Neuronal stem cell (in vitro differentiated cells): ENCODE data around the gene LRRC4B.

Source experiments
- DNase-seq: peaks from one replicate; pipeline ENCODE4 v3.0.0-alpha.2; 2013; ENCODE audit warnings: low spot score
- H2AFZ ChIP-seq: one replicate; pipeline ENCODE4 v1.6.1; 2013; ENCODE audit warnings: mild to moderate bottlenecking, low read length, inconsistent platforms
- H2AK5ac ChIP-seq: 2 replicates; pipeline ENCODE4 v1.6.1; 2013; ENCODE audit warnings: low read depth, mild to moderate bottlenecking, inconsistent platforms, low read length, moderate library complexity, mixed read lengths
- H2BK120ac ChIP-seq: 2 replicates; pipeline ENCODE4 v1.6.1; 2013; ENCODE audit warnings: low read depth, mild to moderate bottlenecking, inconsistent platforms, low read length, moderate library complexity, mixed read lengths
- H2BK12ac ChIP-seq: one replicate; pipeline ENCODE4 v1.6.1; 2013; ENCODE audit warnings: low read length, inconsistent platforms
- H2BK15ac ChIP-seq: 2 replicates; pipeline ENCODE4 v1.6.1; 2013; ENCODE audit warnings: mild to moderate bottlenecking, low read length, inconsistent platforms, mixed read lengths
- H2BK5ac ChIP-seq: one replicate; pipeline ENCODE4 v1.6.1; 2013; ENCODE audit warnings: inconsistent platforms, mild to moderate bottlenecking, low read length, moderate library complexity
- H3K14ac ChIP-seq: one replicate; pipeline ENCODE4 v1.6.1; 2013; ENCODE audit warnings: low read length, inconsistent platforms
- H3K18ac ChIP-seq: 2 replicates; pipeline ENCODE4 v1.6.1; 2013; ENCODE audit warnings: low read length, inconsistent platforms
- H3K23ac ChIP-seq: 2 replicates; pipeline ENCODE4 v1.6.1; 2013; ENCODE audit warnings: low read depth, mild to moderate bottlenecking, mixed read lengths, low read length, inconsistent platforms; ENCODE audit not compliant: poor library complexity
- H3K27ac ChIP-seq: replicated peaks from 3 replicates; pipeline ENCODE4 v1.5.1; 2013; ENCODE audit warnings: low read length, inconsistent platforms
- H3K27me3 ChIP-seq, 3 experiments: 2 replicates each; pipeline ENCODE4 v1.6.1; 2013; ENCODE audit warnings: low read length in 3 of 3, mild to moderate bottlenecking in 2 of 3, inconsistent platforms in 1 of 3, low read depth in 1 of 3, mixed read lengths in 1 of 3, moderate library complexity in 1 of 3; ENCODE audit not compliant: control insufficient read depth in 3 of 3, insufficient read depth in 3 of 3
- H3K36me3 ChIP-seq, 2 donors: replicated peaks in 1 of 2; 2 replicates each; pipeline ENCODE4 v1.6.1; 2013; ENCODE audit warnings: low read length in 2 of 2; ENCODE audit not compliant: control insufficient read depth in 2 of 2, insufficient read depth in 2 of 2
- H3K4ac ChIP-seq: 2 replicates; pipeline ENCODE4 v1.6.1; 2013; ENCODE audit warnings: inconsistent platforms, mild to moderate bottlenecking, low read length, moderate library complexity
- H3K4me1 ChIP-seq, 2 donors: 1 replicate in 1 of 2; 2 replicates in 1 of 2; pipeline ENCODE4 v1.6.1; 2013; ENCODE audit warnings: low read length in 2 of 2, low read depth in 1 of 2; ENCODE audit not compliant: control insufficient read depth in 2 of 2, insufficient read depth in 1 of 2
- H3K4me2 ChIP-seq: one replicate; pipeline ENCODE4 v1.6.1; 2013; ENCODE audit warnings: mild to moderate bottlenecking, low read length, inconsistent platforms; ENCODE audit not compliant: insufficient read depth, poor library complexity, severe bottlenecking
- H3K4me3 ChIP-seq, 2 donors: 2 replicates each; pipeline ENCODE4 v1.5.1; 2013; ENCODE audit warnings: low read length in 2 of 2, mild to moderate bottlenecking in 2 of 2, inconsistent platforms in 1 of 2, moderate library complexity in 1 of 2
- H3K79me1 ChIP-seq: one replicate; pipeline ENCODE4 v1.6.1; 2013; ENCODE audit warnings: low read depth, mild to moderate bottlenecking, inconsistent platforms, low read length, moderate library complexity
- H3K9ac ChIP-seq: one replicate; pipeline ENCODE4 v1.6.1; 2013; ENCODE audit warnings: mild to moderate bottlenecking, low read depth, low read length, inconsistent platforms; ENCODE audit not compliant: poor library complexity
- H3K9me3 ChIP-seq, 2 donors: replicated peaks in 1 of 2; 2 replicates each; pipeline versions ENCODE3 to v1.6.1; 2013; ENCODE audit warnings: low read length in 2 of 2, mild to moderate bottlenecking in 2 of 2, inconsistent platforms in 1 of 2, low read depth in 1 of 2, mixed read lengths in 1 of 2, moderate library complexity in 1 of 2; ENCODE audit not compliant: control insufficient read depth in 2 of 2, insufficient read depth in 1 of 2
- H4K8ac ChIP-seq: one replicate; pipeline ENCODE4 v1.6.1; 2013; ENCODE audit warnings: low read depth, mild to moderate bottlenecking, inconsistent platforms, low read length, moderate library complexity
- H4K91ac ChIP-seq: one replicate; pipeline ENCODE4 v1.6.1; 2013; ENCODE audit warnings: low read length, low read depth, mild to moderate bottlenecking, inconsistent platforms; ENCODE audit not compliant: poor library complexity
- WGBS, 2 donors: extraction: QIAGEN DNeasy Blood & Tissue Kit; methylation state at CpG; one replicate each; pipeline ENCODE4 v1.1.7; 2013; ENCODE audit warnings: missing lambda C conversion rate in 2 of 2, mixed read lengths in 1 of 2; ENCODE audit not compliant: insufficient read length in 2 of 2, insufficient replicate concordance in 1 of 2; ENCODE audit errors: extremely low coverage in 2 of 2; 5-methylcytosine and 5-hydroxymethylcytosine counted together

The LRRC4B gene

DNA sequence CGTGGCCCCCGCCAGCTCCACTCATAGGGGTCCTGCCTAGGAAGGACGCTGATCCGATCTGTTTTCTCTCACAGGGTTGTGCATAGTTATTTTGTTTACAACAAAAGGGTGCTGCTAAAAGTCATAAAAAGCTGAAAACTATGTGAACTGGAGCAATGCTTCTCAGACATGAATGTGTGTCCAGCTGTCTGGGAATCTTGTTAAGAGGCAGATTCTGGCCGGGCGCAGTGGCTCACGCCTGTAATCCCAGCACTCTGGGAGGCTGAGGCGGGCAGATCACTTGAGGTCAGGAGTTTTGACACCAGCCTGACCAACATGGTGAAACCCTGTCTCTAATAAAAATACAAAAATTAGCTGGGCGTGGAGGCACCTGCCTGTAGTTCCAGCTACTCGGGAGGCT is 8.6 kb downstream of the LRRC4B start:
- H3K18ac ChIP-seq: no peak overlapping the region
- no peak overlapping the region for H3K23ac ChIP-seq
- no peak overlapping the region for H3K4ac ChIP-seq
- H3K79me1 ChIP-seq: peaks cover 24% of the 10 kb centered on the region
- no peak overlapping the region for H3K14ac ChIP-seq
- H3K4me1 ChIP-seq: peaks cover 31 to 37% of the 10 kb centered on the region in 2 donors
- H3K36me3 ChIP-seq: peaks cover 13 to 46% of the 10 kb centered on the region in 2 donors
- no peak overlapping the region for H2BK15ac ChIP-seq
- H2AK5ac ChIP-seq: no peak overlapping the region
- no peak overlapping the region for H4K8ac ChIP-seq
- H3K27me3 ChIP-seq: no peaks in the 10 kb centered on the region
- no peak overlapping the region for H2BK12ac ChIP-seq
- no CpG with 5 or more reads among the region's 10 CpGs for WGBS, 2 donors
- no peak overlapping the region for H2BK120ac ChIP-seq
- no peak for DNase-seq
- H3K9ac ChIP-seq: no peak overlapping the region
- no peak overlapping the region for H3K4me3 ChIP-seq
- no peaks in the 10 kb centered on the region for H3K9me3 ChIP-seq
- no peak overlapping the region for H3K4me2 ChIP-seq
- no peak overlapping the region for H3K27ac ChIP-seq
- H2BK5ac ChIP-seq: no peak overlapping the region
- no peak overlapping the region for H2AFZ ChIP-seq
- no peak overlapping the region for H4K91ac ChIP-seq

GRCh38 chr19:50558449-50558848 is 9.8 kb downstream of the LRRC4B start:
- no peak overlapping the region for H2BK120ac ChIP-seq
- DNase-seq: no peak
- peaks cover 10 to 37% of the 10 kb centered on the region in 2 donors for H3K36me3 ChIP-seq
- no peak overlapping the region for H2BK5ac ChIP-seq
- no peak overlapping the region for H2BK12ac ChIP-seq
- no peaks in the 10 kb centered on the region for H3K27me3 ChIP-seq
- H3K79me1 ChIP-seq: peaks cover 28% of the 10 kb centered on the region
- no peaks in the 10 kb centered on the region for H3K9me3 ChIP-seq
- H3K9ac ChIP-seq: no peak overlapping the region
- WGBS, 2 donors: no CpG with 5 or more reads among the region's 13 CpGs
- no peak overlapping the region for H2AK5ac ChIP-seq
- H3K4me1 ChIP-seq: peaks cover 21 to 30% of the 10 kb centered on the region in 2 donors
- H3K4ac ChIP-seq: no peak overlapping the region
- H2BK15ac ChIP-seq: no peak overlapping the region
- H4K8ac ChIP-seq: peak overlapping the region; percentile 89
- H3K14ac ChIP-seq: peak overlapping the region; percentile 4
- no peak overlapping the region for H3K4me3 ChIP-seq
- H3K18ac ChIP-seq: no peak overlapping the region
- no peak overlapping the region for H2AFZ ChIP-seq
- peak overlapping the region; percentile 75 for H3K23ac ChIP-seq
- no peak overlapping the region for H3K27ac ChIP-seq
- H3K4me2 ChIP-seq: no peak overlapping the region
- H4K91ac ChIP-seq: no peak overlapping the region

DNA sequence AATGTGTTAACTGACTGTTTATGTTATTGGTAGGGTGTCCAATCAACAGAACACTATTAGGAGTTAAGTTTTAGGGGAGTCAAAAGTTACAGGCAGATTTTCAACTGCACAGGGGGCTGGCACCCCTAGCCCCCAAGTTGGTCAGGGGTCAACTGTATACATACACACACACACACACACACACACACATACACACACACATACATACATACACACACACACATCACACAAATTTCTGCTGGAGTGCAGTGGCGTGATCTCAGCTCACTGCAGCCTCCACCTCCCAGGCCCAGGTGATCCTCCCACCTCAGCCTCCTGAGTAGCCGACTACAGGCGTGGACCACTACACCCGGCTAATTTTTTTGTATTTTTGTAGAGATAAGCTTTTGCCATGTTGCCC is 10.2 kb downstream of the LRRC4B start:
- Histone ChIP-seq H3K79me1 (peaks cover 27% of the 10 kb centered on the region), H3K27ac (no peak overlapping the region), H3K18ac (no peak overlapping the region), H3K9me3 (no peaks in the 10 kb centered on the region), H2BK5ac (no peak overlapping the region), H2AK5ac (no peak overlapping the region), H3K27me3 (no peaks in the 10 kb centered on the region), H3K14ac (no peak overlapping the region), H2BK15ac (no peak overlapping the region), H3K4me3 (no peak overlapping the region), H4K8ac (no peak overlapping the region), H2BK12ac (no peak overlapping the region), H4K91ac (no peak overlapping the region), H3K9ac (no peak overlapping the region), H3K4me1 (peaks cover 17 to 26% of the 10 kb centered on the region in 2 donors), H2AFZ (no peak overlapping the region), H3K23ac (no peak overlapping the region), H3K36me3 (peaks cover 10 to 33% of the 10 kb centered on the region in 2 donors), H3K4me2 (no peak overlapping the region), H3K4ac (no peak overlapping the region), H2BK120ac (no peak overlapping the region)
- no CpG with 5 or more reads among the region's 4 CpGs for WGBS, 2 donors
- DNase-seq: no peak

DNA sequence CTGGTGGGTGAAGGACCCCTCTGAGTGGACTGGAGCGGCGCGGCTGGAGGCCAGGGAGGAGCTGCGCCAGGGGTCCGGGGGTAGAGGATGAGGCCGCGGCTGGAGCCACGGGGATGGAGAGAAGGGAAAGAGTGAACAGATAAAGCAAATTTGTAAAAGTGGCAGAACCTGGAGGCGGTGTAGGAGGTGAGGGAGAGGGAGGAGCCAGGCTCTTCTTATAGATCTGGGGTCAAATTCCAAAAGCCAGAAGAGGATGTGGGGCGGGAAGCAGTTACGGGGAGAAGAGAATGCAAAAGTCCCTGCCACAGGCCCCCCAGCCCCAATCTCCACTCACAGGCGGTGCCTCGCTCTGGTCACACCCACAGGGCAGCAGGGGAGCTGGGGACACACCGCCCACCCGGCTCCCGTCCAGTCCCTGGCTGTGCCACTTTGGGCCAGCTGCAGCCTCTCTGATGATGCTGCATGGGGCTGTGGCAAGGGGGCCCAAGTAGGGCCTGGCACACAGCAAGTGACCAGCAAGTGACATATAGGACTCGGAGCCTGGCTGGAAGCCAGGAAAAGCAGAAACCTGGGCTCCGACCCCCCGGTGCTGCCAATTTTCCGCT is 11.1 kb downstream of the LRRC4B start:
- no peak for DNase-seq
- peak overlapping the region; percentile 94 for H2AK5ac ChIP-seq
- H3K79me1 ChIP-seq: peaks cover 28% of the 10 kb centered on the region
- H4K8ac ChIP-seq: no peak overlapping the region
- H3K4me2 ChIP-seq: peak overlapping the region; percentile 66
- peak overlapping the region; percentile 81 for H3K9ac ChIP-seq
- H3K23ac ChIP-seq: no peak overlapping the region
- H4K91ac ChIP-seq: no peak overlapping the region
- H3K9me3 ChIP-seq: no peaks in the 10 kb centered on the region
- H2BK12ac ChIP-seq: no peak overlapping the region
- no peak overlapping the region for H3K14ac ChIP-seq
- peak overlapping the region; percentile 79 for H2BK15ac ChIP-seq
- WGBS, 2 donors: no CpG with 5 or more reads among the region's 20 CpGs
- peak overlapping the region; percentile 83 for H3K27ac ChIP-seq
- no peaks in the 10 kb centered on the region for H3K27me3 ChIP-seq
- no peak overlapping the region for H2BK120ac ChIP-seq
- peaks cover 11 to 27% of the 10 kb centered on the region in 2 donors for H3K4me1 ChIP-seq
- no peak overlapping the region for H3K4ac ChIP-seq
- H3K4me3 ChIP-seq: peak overlapping the region in 1 of 2 donors; percentile 23
- H2BK5ac ChIP-seq: peak overlapping the region; percentile 71
- peak overlapping the region; percentile 95 for H3K18ac ChIP-seq
- no peak overlapping the region for H2AFZ ChIP-seq
- peaks cover 9 to 30% of the 10 kb centered on the region in 2 donors for H3K36me3 ChIP-seq
